ENCODE data around the gene TXNRD2. TPM values are rescaled to one million over a fixed set of nuclear protein-coding genes. Genes with fewer than 3 reads are reported as not detected.

Gene TXNRD2
- total and polyA plus RNA-seq, 2 experiments from 2014 or later: 11.2 to 12.4 TPM

DNA sequence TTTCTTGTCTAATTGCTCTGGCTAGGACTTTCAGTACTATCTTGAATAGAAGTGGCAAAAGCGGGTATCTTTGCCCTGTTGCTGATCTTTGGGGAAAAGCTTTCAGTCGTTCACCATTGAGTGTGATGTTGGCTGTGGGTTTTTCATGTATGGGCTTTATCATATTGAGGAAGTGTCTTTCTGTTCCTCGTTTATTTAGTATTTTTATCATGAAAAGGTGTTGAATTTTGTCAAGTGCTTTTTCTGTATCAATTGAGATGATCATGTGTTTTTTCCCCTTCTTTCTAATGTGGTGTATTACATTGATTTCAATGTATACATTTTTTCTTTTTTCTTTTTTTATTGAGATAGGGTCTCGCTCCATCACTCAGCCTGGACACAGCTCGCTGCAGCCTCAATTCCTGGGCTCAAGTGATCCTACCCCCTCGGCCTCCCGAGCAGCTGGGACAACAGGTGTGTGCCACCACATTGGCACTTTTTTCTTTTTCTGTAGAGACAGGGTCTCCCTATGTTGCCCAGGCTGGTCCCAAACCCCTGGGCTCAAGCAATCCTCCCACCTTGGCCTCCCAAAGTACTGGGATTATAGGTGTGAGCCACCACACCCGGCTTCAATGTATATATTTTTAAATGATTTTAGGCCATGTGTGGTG, 81.6 kb downstream of the TXNRD2 start (continued):
- TF ChIP-seq ZNF462 (CRISPR knock-in tag; IDR thresholded peaks at IDR 0.05): no peak
- no peak for TF ChIP-seq ZNF331 (CRISPR knock-in tag; IDR thresholded peaks at IDR 0.05; ENCODE audit: low read depth)
- TF ChIP-seq EZH2 (IDR thresholded peaks at IDR 0.05; ENCODE audit: low read depth, unreplicated experiment): no peak
- TF ChIP-seq, protein P1, sequence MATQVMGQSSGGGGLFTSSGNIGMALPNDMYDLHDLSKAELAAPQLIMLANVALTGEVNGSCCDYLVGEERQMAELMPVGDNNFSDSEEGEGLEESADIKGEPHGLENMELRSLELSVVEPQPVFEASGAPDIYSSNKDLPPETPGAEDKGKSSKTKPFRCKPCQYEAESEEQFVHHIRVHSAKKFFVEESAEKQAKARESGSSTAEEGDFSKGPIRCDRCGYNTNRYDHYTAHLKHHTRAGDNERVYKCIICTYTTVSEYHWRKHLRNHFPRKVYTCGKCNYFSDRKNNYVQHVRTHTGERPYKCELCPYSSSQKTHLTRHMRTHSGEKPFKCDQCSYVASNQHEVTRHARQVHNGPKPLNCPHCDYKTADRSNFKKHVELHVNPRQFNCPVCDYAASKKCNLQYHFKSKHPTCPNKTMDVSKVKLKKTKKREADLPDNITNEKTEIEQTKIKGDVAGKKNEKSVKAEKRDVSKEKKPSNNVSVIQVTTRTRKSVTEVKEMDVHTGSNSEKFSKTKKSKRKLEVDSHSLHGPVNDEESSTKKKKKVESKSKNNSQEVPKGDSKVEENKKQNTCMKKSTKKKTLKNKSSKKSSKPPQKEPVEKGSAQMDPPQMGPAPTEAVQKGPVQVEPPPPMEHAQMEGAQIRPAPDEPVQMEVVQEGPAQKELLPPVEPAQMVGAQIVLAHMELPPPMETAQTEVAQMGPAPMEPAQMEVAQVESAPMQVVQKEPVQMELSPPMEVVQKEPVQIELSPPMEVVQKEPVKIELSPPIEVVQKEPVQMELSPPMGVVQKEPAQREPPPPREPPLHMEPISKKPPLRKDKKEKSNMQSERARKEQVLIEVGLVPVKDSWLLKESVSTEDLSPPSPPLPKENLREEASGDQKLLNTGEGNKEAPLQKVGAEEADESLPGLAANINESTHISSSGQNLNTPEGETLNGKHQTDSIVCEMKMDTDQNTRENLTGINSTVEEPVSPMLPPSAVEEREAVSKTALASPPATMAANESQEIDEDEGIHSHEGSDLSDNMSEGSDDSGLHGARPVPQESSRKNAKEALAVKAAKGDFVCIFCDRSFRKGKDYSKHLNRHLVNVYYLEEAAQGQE (IDR thresholded peaks at IDR 0.05; ENCODE audit: unreplicated experiment): no peak

GRCh38 chr22:19857382-19857781, 84.2 kb downstream of the TXNRD2 start:
- H3K9me3 Mint-ChIP-seq: no peaks in the 10 kb centered on the region
- Histone ChIP-seq H2AFZ (no peak overlapping the region), H3K27me3 (ENCODE audit: insufficient read depth) (no peaks in the 10 kb centered on the region), H3K4me1 (ENCODE audit: insufficient read depth) (peaks cover 19% of the 10 kb centered on the region; the same call in 1 of the 2 replicates), H4K20me1 (replicated peaks; ENCODE audit: insufficient read depth) (no peaks in the 10 kb centered on the region), H3K36me3 (ENCODE audit: insufficient read depth) (no peaks in the 10 kb centered on the region), H3K27ac (ENCODE audit: low read depth) (no peak overlapping the region), H3K4me2 (no peak overlapping the region), H3F3A (replicated peaks; ENCODE audit: low read depth) (0 out of 2 replicates have a peak, but pooled peaks cover 4% of the 10 kb centered on the region), H3K4me3 (no peak overlapping the region), H3K9me2 (ENCODE audit: insufficient read depth) (no peaks in the 10 kb centered on the region), H3K79me2 (replicated peaks; ENCODE audit: insufficient read depth) (peaks cover 27% of the 10 kb centered on the region)
- H3K36me3 Mint-ChIP-seq (ENCODE audit: low read depth): peaks cover 8% of the 10 kb centered on the region; the same call in 2 of the 3 replicates
- H3K4me3 Mint-ChIP-seq: no peak overlapping the region
- peaks cover 31% of the 10 kb centered on the region for H3K4me1 Mint-ChIP-seq
- ATAC-seq: no peak
- TF ChIP-seq ETS1 (IDR thresholded peaks at IDR 0.05) (no peak), ZNF331 (CRISPR knock-in tag; IDR thresholded peaks at IDR 0.05; ENCODE audit: low read depth) (no peak)
- H3K27me3 Mint-ChIP-seq (ENCODE audit: insufficient read depth, low read depth, poor library complexity): peaks cover 14% of the 10 kb centered on the region
- no peak overlapping the region for H3K27ac Mint-ChIP-seq
- DNase-seq (ENCODE audit: low spot score): no peak
